ENCODE data around the gene VWA5B1.

VWA5B1 gene

GRCh38 chr1:20281801-20282200, 8.9 kb upstream of the VWA5B1 start:
- Histone ChIP-seq H3K9me3 (replicated peaks; ENCODE audit: insufficient read depth, low read length) (no peaks in the 10 kb centered on the region), H3K4me3 (ENCODE audit: low read length) (no peak overlapping the region), H3K27me3 (replicated peaks; ENCODE audit: insufficient read depth, low read length) (peaks cover 97% of the 10 kb centered on the region), H3K36me3 (replicated peaks; ENCODE audit: insufficient read depth, low read length) (no peaks in the 10 kb centered on the region), H3K4me2 (ENCODE audit: low read depth, low read length) (no peak overlapping the region), H3F3A (ENCODE audit: insufficient read depth, low read length) (no peaks in the 10 kb centered on the region), H3K9me2 (replicated peaks; ENCODE audit: insufficient read depth, low read length) (no peaks in the 10 kb centered on the region), H4K20me1 (ENCODE audit: insufficient read depth, low read length) (no peaks in the 10 kb centered on the region), H3K4me1 (ENCODE audit: low read length) (no peaks in the 10 kb centered on the region), H3K79me2 (ENCODE audit: low read length) (no peaks in the 10 kb centered on the region), H3K9ac (ENCODE audit: low read length) (no peak overlapping the region), H2AFZ (ENCODE audit: low read length) (no peak overlapping the region), H3K27ac (ENCODE audit: low read length) (no peak overlapping the region)
- TF ChIP-seq EZH2phosphoT487 (IDR thresholded peaks at IDR 0.05; ENCODE audit: low read length) (no peak), EZH2 (optimal IDR thresholded peaks at IDR 0.05; ENCODE audit: low read depth, low read length) (no peak), CTCF (IDR thresholded peaks at IDR 0.05; ENCODE audit: low read length) (no peak)
- DNase-seq = no peak

- no peaks in the 10 kb centered on the region for H3K36me3 ChIP-seq (replicated peaks; ENCODE audit: insufficient read depth, low read length)
- no peak overlapping the region for H3K4me3 ChIP-seq (ENCODE audit: low read length)
- no peaks in the 10 kb centered on the region for H3K79me2 ChIP-seq (ENCODE audit: low read length)
- H2AFZ ChIP-seq (ENCODE audit: low read length) = no peak overlapping the region
- no peak overlapping the region for H3K4me2 ChIP-seq (ENCODE audit: low read depth, low read length)
- no peak for DNase-seq
- no peaks in the 10 kb centered on the region for H4K20me1 ChIP-seq (ENCODE audit: insufficient read depth, low read length)
- H3K9me2 ChIP-seq (replicated peaks; ENCODE audit: insufficient read depth, low read length) = no peaks in the 10 kb centered on the region
- no peak overlapping the region for H3K9ac ChIP-seq (ENCODE audit: low read length)
- no peak overlapping the region for H3K27ac ChIP-seq (ENCODE audit: low read length)
- no peak for TF ChIP-seq EZH2phosphoT487 (IDR thresholded peaks at IDR 0.05; ENCODE audit: low read length)
- TF ChIP-seq CTCF (IDR thresholded peaks at IDR 0.05; ENCODE audit: low read length) = no peak
- TF ChIP-seq EZH2 (optimal IDR thresholded peaks at IDR 0.05; ENCODE audit: low read depth, low read length) = no peak
- no peaks in the 10 kb centered on the region for H3K9me3 ChIP-seq (replicated peaks; ENCODE audit: insufficient read depth, low read length)
- no peaks in the 10 kb centered on the region for H3F3A ChIP-seq (ENCODE audit: insufficient read depth, low read length)
- H3K27me3 ChIP-seq (replicated peaks; ENCODE audit: insufficient read depth, low read length) = peaks cover 97% of the 10 kb centered on the region
- no peaks in the 10 kb centered on the region for H3K4me1 ChIP-seq (ENCODE audit: low read length)
Observed at GRCh38 chr1:20282533-20282932, 8.1 kb upstream of the VWA5B1 start.

GRCh38 chr1:20284046-20284445, 6.6 kb upstream of the VWA5B1 start:
- H3K9me2 ChIP-seq (replicated peaks; ENCODE audit: insufficient read depth, low read length) = no peaks in the 10 kb centered on the region
- no peak overlapping the region for H3K4me3 ChIP-seq (ENCODE audit: low read length)
- H3K9me3 ChIP-seq (replicated peaks; ENCODE audit: insufficient read depth, low read length) = no peaks in the 10 kb centered on the region
- TF ChIP-seq EZH2phosphoT487 (IDR thresholded peaks at IDR 0.05; ENCODE audit: low read length) = no peak
- no peak for TF ChIP-seq CTCF (IDR thresholded peaks at IDR 0.05; ENCODE audit: low read length)
- TF ChIP-seq EZH2 (optimal IDR thresholded peaks at IDR 0.05; ENCODE audit: low read depth, low read length) = no peak
- no peak overlapping the region for H2AFZ ChIP-seq (ENCODE audit: low read length)
- H3K27ac ChIP-seq (ENCODE audit: low read length) = no peak overlapping the region
- H3F3A ChIP-seq (ENCODE audit: insufficient read depth, low read length) = no peaks in the 10 kb centered on the region
- no peak overlapping the region for H3K9ac ChIP-seq (ENCODE audit: low read length)
- DNase-seq = no peak
- no peak overlapping the region for H3K4me2 ChIP-seq (ENCODE audit: low read depth, low read length)
- H3K4me1 ChIP-seq (ENCODE audit: low read length) = no peaks in the 10 kb centered on the region
- no peaks in the 10 kb centered on the region for H3K36me3 ChIP-seq (replicated peaks; ENCODE audit: insufficient read depth, low read length)
- no peaks in the 10 kb centered on the region for H3K79me2 ChIP-seq (ENCODE audit: low read length)
- H3K27me3 ChIP-seq (replicated peaks; ENCODE audit: insufficient read depth, low read length) = peaks cover 97% of the 10 kb centered on the region
- H4K20me1 ChIP-seq (ENCODE audit: insufficient read depth, low read length) = no peaks in the 10 kb centered on the region
